GM12875 (cell line): Measurements from ENCODE around the gene MLPH.

ENCODE experiments used
- H3K4me3 ChIP-seq: one replicate; pipeline ENCODE4 v1.5.1; 2011; ENCODE audit warnings: low read depth, low read length, control low read depth
- CTCF ChIP-seq: IDR thresholded peaks from 2 replicates; pipeline ENCODE4 v1.5.1; 2011; ENCODE audit warnings: low read depth, mild to moderate bottlenecking, control low read depth, inconsistent platforms, low read length, moderate library complexity, borderline replicate concordance; ENCODE audit not compliant: insufficient read depth

Gene MLPH

GRCh38 chr2:237583385-237584295 is 96.6 kb downstream of the MLPH start:
- H3K4me3 ChIP-seq, result no peak overlapping the region
- TF ChIP-seq CTCF, result no peak

GRCh38 chr2:237585590-237586221 is 98.7 kb downstream of the MLPH start:
- no peak for TF ChIP-seq CTCF
- no peak overlapping the region for H3K4me3 ChIP-seq

GRCh38 chr2:237588044-237588696 is 101.1 kb downstream of the MLPH start:
- TF ChIP-seq CTCF, result no peak

GRCh38 chr2:237590272-237591140 is 103.5 kb downstream of the MLPH start, which contains the start of gene RAB17:
TSS of gene RAB17 (minus strand) at chr2:237590734. CDS start at chr2:237586154, 4,580 bp downstream.
- no peak for TF ChIP-seq CTCF

More at GRCh38 chr2:237588044-237588696, 101.1 kb downstream of the MLPH start:
- H3K4me3 ChIP-seq, result no peak overlapping the region

GRCh38 chr2:237591141-237591881 is 104.3 kb downstream of the MLPH start:
- H3K4me3 ChIP-seq, result no peak overlapping the region
- TF ChIP-seq CTCF, result no peak

More at GRCh38 chr2:237590272-237591140, 103.5 kb downstream of the MLPH start, which contains the start of gene RAB17:
- H3K4me3 ChIP-seq, result no peak within 1 kb of the TSS
